Pancreas (tissue), 10 donors: ENCODE results near the gene LCK. TPM values are rescaled to one million over a fixed set of nuclear protein-coding genes. Genes with fewer than 3 reads are reported as not detected.
"Not testable (repeated sequence)": the region's sequence is repeated elsewhere in the genome, so short reads cannot be mapped to it uniquely, and the experiment has no call there.

ENCODE experiments used
- ATAC-seq, 4 donors: fragments of 200-7000 bp; cut with Tn5 transposase; one replicate each; pipeline versions ENCODE4 v1.8.0 to v1.9.1; 2020; ENCODE audit warnings: mild to moderate bottlenecking in 4 of 4, moderate library complexity in 4 of 4
- DNase-seq, 6 donors: peaks; one replicate each; pipeline ENCODE4 v3.0.0-alpha.2; 2020
- FAIRE-seq: peaks from 2 replicates; lab custom pipeline; 2012; peaks lifted over from hg19 to GRCh38; lab: Jason Lieb, UNC
- H3K27ac ChIP-seq, 4 donors: fragments of 200-600 bp; sonication (generic); 1 replicate in 3 of 4; 2 replicates in 1 of 4; pipeline versions ENCODE4 v1.5.0 to v1.8.0; 2020
- H3K27me3 ChIP-seq, 4 donors: fragments of 200-600 bp; one replicate each; pipeline ENCODE4 v1.8.0; 2021
- H3K36me3 ChIP-seq, 3 donors: fragments of 200-600 bp; sonication (generic) in 1 of 3; one replicate each; pipeline versions ENCODE4 v1.5.0 to v1.8.0; 2020 to 2021
- H3K4me1 ChIP-seq, 3 donors: fragments of 200-600 bp; one replicate each; pipeline ENCODE4 v1.8.0; 2021
- H3K4me3 ChIP-seq, 4 donors: fragments of 200-600 bp; sonication (generic) in 2 of 4; one replicate each; pipeline versions ENCODE4 v1.5.0 to v1.8.0; 2020 to 2021
- H3K9me3 ChIP-seq, 4 donors: fragments of 200-600 bp; one replicate each; pipeline ENCODE4 v1.8.0; 2021
- WGBS, 2 donors: extraction: QIAGEN DNeasy Blood & Tissue Kit; methylation state at CpG; one replicate each; pipeline ENCODE4 v1.1.7; 2013; 5-methylcytosine and 5-hydroxymethylcytosine counted together
- intact Hi-C, 3 donors: fragments of 100-400 bp; cut with DNase I; formaldehyde crosslinking; loops; one replicate each; pipeline versions ENCODE4 v1.11.1 to v1.14.2; 2022
- polyA plus RNA-seq, 2 donors: library from polyadenylated mRNA; stranded (reverse); fragments of 200-250 nt; gene quantifications; one replicate each; pipeline ENCODE4 v1.2.3, GENCODE V29; 2013
- total RNA-seq, 6 donors: library from RNA; stranded (reverse); fragmentation: NEBNext Ultra II Directional in 4 of 6; extraction: Animal tissue kit (Norgen Biotek cat#: 25700) in 4 of 6; gene quantifications; one replicate each; pipeline versions ENCODE4 v1.2.1 to v1.2.4, GENCODE V29; 2021 to 2023
- TF ChIP-seq, protein P1 (sequence below), 4 donors: fragments of 200-600 bp; sonication (generic) in 3 of 4; IDR thresholded peaks; one replicate each; pipeline versions ENCODE4 v1.5.0 to v1.8.0; 2021; ENCODE audit warnings: antibody characterized with exemption in 4 of 4
- donor health status: healthy with polysubstance abuse.
- donor health status: DM: no; HTN: no; CAD: no; lungs with moderate emphysema.
- donor health status: DM: no; HTN: no; CAD: no.
- donor health status: control.
- donor health status: control.
- donor health status: Bipolar disorder and iron deficiency.
- donor health status: DM: yes; HTN: yes; CAD: no.
- donor health status: DM: no; HTN: no; CAD: no.
- donor health status: DM: no; HTN: no; CAD: no.
- donor health status: DM: yes; HTN: yes; CAD: no.

Gene LCK
- total and polyA plus RNA-seq, 8 donors, result 0.09 to 1.6 (median 0.85) TPM

DNA sequence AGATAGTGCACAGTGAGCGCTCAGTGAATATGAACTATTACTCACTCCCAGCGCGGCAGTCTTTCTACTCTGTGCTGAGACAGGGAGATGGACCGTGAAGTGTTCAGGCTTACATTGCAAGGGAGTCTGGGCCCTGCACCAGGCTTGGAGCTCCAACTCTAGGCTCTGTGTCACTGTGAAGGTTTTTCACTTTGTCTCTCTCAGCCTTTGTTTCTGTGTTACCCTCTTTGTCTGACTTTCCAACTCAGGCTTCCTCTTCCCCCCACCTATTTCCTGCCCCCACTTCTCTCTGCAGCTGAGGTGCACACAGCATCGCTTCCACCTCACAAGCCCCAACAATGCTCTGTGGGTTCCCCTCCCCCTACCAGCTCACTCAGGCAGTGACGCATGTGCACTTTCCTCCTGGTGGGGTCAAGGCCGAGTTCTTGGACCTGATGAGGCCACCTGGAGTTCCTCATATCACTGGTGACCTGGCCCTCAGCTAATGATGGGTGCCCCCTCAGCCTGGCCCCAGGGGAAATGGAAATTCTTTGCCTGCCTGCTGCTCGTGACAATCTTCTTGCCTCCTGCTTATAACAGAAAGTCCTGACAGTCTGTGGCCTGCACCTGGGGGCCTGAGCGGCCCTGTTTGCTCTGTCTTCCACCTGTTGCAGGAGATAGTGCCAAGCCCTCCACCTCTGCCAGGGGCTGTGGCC lies 1.1 kb upstream of the LCK start:
- 57 to 58% methylated on average over 9 of the region's 9 CpGs for WGBS, 2 donors
- DNase-seq, result peak in 1 of 6 donors; percentile 64
- Histone ChIP-seq H3K27ac (peak overlapping the region in 1 of 4 donors; percentile 37), H3K4me3 (no peak overlapping the region), H3K27me3 (no peaks in the 10 kb centered on the region), H3K9me3 (no peaks in the 10 kb centered on the region), H3K36me3 (no peaks in the 10 kb centered on the region), H3K4me1 (peaks cover 0 to 5% (median 0%) of the 10 kb centered on the region in 3 donors)
- intact Hi-C loops, result no loop called here
- peak in 3 of 4 donors; percentile 13 to 18 (median 15) for ATAC-seq
- TF ChIP-seq, protein P1, sequence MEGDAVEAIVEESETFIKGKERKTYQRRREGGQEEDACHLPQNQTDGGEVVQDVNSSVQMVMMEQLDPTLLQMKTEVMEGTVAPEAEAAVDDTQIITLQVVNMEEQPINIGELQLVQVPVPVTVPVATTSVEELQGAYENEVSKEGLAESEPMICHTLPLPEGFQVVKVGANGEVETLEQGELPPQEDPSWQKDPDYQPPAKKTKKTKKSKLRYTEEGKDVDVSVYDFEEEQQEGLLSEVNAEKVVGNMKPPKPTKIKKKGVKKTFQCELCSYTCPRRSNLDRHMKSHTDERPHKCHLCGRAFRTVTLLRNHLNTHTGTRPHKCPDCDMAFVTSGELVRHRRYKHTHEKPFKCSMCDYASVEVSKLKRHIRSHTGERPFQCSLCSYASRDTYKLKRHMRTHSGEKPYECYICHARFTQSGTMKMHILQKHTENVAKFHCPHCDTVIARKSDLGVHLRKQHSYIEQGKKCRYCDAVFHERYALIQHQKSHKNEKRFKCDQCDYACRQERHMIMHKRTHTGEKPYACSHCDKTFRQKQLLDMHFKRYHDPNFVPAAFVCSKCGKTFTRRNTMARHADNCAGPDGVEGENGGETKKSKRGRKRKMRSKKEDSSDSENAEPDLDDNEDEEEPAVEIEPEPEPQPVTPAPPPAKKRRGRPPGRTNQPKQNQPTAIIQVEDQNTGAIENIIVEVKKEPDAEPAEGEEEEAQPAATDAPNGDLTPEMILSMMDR (IDR thresholded peaks at IDR 0.05), result no peak
- no peak for FAIRE-seq

DNA sequence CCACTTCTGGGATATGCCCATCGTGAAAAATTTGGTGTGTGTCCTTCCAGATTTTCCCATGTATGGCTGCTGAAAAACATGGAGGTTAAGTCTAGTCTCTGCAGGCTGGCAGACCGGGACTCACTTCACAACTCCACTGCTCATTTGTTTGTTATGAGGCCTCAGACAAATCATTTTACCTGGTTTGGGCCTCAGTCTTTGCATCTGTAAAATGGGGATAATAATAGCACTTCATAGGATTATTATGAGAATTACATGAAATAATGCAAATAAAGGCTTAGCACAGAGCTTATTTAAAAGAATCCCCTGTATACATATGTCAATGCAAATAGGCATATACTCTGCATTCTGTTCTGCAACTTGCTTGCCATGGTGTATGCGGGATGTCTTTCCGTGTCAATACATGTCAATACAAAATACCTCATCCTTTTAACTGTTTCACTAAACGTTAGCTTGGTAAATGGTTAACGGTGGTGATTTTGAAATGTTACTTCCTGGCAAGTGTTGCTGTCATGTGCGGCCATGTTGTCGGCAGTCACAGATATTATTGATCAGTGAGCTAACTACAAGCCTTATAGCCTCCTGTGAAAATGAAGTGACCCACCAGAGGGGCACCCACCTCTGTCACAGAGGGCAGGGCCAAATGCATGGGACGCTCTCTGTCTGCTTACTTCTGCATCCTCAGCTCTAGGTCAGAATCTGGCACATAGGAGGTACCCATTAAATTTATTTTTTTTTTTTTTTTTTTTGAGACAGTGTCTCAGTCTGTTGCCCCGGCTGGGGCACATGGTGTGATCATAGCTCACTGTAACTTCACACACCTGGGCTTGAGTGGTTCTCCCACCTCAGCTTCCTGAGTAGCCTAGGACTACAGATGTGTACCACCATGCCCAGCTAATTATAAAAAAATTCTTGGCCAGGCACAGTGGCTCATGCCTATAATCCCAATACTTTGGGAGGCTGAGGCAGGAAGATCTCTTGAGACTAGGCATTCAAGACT lies 4.3 kb downstream of the LCK start:
- intact Hi-C loops, result no loop called here
- H3K27me3 ChIP-seq, result no peaks in the 10 kb centered on the region
- H3K36me3 ChIP-seq, result no peaks in the 10 kb centered on the region
- no peak for ATAC-seq
- FAIRE-seq, result no peak
- no peak overlapping the region for H3K4me3 ChIP-seq
- no peaks in the 10 kb centered on the region for H3K9me3 ChIP-seq
- TF ChIP-seq, protein P1 (IDR thresholded peaks at IDR 0.05), result no peak
- DNase-seq, result no peak
- 62 to 66% methylated on average over 10 of the region's 10 CpGs for WGBS, 2 donors
- no peaks in the 10 kb centered on the region for H3K4me1 ChIP-seq
- no peak overlapping the region for H3K27ac ChIP-seq

DNA sequence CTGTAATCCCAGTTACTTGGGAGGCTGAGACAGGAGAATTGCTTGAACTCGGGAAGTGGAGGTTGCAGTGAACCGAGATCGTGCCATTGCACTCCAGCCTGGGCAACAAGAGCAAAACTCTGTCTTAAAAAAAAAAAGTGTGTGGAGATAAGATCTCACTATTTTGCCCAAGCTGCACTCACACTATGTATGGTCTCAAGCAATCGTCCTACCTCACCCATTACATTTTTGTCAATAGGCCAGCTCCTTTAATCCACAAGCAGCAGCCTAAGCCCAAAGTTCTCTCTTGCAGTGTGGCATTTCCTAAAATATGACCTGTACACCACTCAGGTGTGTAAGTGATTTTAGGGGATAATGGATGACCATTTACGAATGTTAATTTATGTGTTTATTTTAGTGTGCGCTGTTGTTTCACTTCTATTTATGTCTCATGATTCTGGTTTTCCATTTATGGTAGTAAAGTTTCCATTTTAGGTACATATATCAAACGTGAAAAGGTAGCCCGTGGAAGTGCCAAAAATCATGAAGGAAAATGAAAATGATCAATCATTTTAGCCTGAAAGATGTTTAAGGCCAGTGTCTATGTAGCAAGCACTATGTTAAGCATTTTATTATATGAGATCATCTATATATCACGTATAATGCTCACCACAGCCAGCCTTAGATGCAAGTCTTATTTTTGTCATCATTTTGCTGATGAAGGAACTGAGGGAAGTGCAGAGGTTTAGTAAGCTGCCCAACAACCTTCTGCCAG lies 5.6 kb downstream of the LCK start:
- DNase-seq, result no peak
- intact Hi-C loops, result no loop called here
- no peaks in the 10 kb centered on the region for H3K4me1 ChIP-seq
- no peak overlapping the region for H3K27ac ChIP-seq
- no peak overlapping the region for H3K4me3 ChIP-seq
- no peaks in the 10 kb centered on the region for H3K36me3 ChIP-seq
- no peaks in the 10 kb centered on the region for H3K27me3 ChIP-seq
- FAIRE-seq, result no peak
- TF ChIP-seq, protein P1 (IDR thresholded peaks at IDR 0.05), result no peak
- no peak for ATAC-seq
- H3K9me3 ChIP-seq, result no peaks in the 10 kb centered on the region
- 71 to 73% methylated on average over 9 of the region's 9 CpGs for WGBS, 2 donors

DNA sequence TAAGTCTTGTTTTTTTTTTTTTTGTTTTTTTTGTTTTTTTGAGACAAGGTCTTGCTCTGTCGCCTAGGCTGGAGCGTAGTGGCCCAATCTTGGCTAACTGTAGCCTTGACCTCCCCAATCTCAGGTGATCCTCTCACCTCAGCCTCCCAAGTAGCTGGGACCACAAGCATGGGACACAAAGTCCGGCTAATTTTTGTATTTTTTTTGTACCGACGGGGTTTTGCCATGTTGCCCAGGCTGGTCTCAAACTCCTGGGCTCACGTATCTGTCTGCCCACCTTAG lies 6.1 kb downstream of the LCK start:
- WGBS, 2 donors, result 82 to 94% methylated on average over 6 of the region's 6 CpGs
- H3K36me3 ChIP-seq, result no peaks in the 10 kb centered on the region
- H3K4me3 ChIP-seq, result no peak overlapping the region
- ATAC-seq, result no peak
- no peak for DNase-seq
- no peaks in the 10 kb centered on the region for H3K9me3 ChIP-seq
- H3K4me1 ChIP-seq, result no peaks in the 10 kb centered on the region
- H3K27ac ChIP-seq, result no peak overlapping the region
- no peak for FAIRE-seq
- no peaks in the 10 kb centered on the region for H3K27me3 ChIP-seq
- intact Hi-C loops, result no loop called here
- TF ChIP-seq, protein P1 (IDR thresholded peaks at IDR 0.05), result no peak

DNA sequence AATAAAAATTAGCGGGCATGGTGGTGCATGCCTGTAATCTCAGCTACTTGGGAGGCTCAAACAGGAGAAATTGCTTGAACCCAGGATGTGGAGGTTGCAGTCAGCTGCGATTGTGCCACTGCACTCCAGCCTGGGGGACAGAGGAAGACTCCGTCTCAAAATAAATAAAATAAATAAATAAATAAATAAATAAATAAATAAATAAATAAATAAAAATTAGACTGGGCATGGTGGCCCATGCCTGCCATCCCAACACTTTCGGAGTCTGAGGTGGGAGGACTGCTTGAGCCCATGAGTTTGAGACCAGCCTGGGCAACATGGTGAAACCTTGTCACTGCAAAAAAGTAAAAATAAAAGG lies 12.2 kb downstream of the LCK start:
- H3K27ac ChIP-seq, H3K27me3 ChIP-seq, H3K4me1 ChIP-seq, H3K4me3 ChIP-seq, intact Hi-C loops, FAIRE-seq, H3K9me3 ChIP-seq, DNase-seq, ATAC-seq, H3K36me3 ChIP-seq: not testable (repeated sequence)
- 93 to 98% methylated on average over 4 of the region's 4 CpGs for WGBS, 2 donors
